Activated CD4-positive, alpha-beta T cell treated with anti-CD3 and anti-CD28 coated beads, Interleukin-2, amount 10 ng/mL, durations not matched to agents 24 days and 14 days (primary cell): Measurements from ENCODE around the gene MICOS13. TPM values are rescaled to one million over a fixed set of nuclear protein-coding genes. Genes with fewer than 3 reads are reported as not detected.

Experiments used
- DNase-seq: peaks from one replicate; pipeline ENCODE4 v3.0.0; 2022
- H3K27ac Mint-ChIP-seq: one replicate; pipeline ENCODE4 v1.8.0; 2022; ENCODE audit warnings: mild to moderate bottlenecking, mixed read lengths
- H3K27me3 Mint-ChIP-seq: one replicate; pipeline ENCODE4 v1.8.0; 2022; ENCODE audit warnings: mixed read lengths
- H3K36me3 Mint-ChIP-seq: one replicate; pipeline ENCODE4 v1.8.0; 2022; ENCODE audit warnings: low read depth, mild to moderate bottlenecking, mixed read lengths
- H3K4me1 Mint-ChIP-seq: one replicate; pipeline ENCODE4 v1.8.0; 2021; ENCODE audit warnings: mixed read lengths
- H3K4me3 Mint-ChIP-seq: one replicate; pipeline ENCODE4 v1.8.0; 2022; ENCODE audit warnings: mild to moderate bottlenecking, moderate library complexity, mixed read lengths
- H3K9me3 Mint-ChIP-seq: one replicate; pipeline ENCODE4 v1.8.0; 2021; ENCODE audit warnings: mixed read lengths
- intact Hi-C: fragments of 100-400 bp; cut with micrococcal nuclease; formaldehyde crosslinking; loops from one replicate; pipeline ENCODE4 v1.15.1; 2023
- total RNA-seq: library from RNA; stranded (reverse); gene quantifications from 2 replicates; pipeline ENCODE4 v1.2.3, GENCODE V29; 2022

Gene MICOS13
- total RNA-seq, 1 donor from 2014 or later, result 56.2 TPM

DNA sequence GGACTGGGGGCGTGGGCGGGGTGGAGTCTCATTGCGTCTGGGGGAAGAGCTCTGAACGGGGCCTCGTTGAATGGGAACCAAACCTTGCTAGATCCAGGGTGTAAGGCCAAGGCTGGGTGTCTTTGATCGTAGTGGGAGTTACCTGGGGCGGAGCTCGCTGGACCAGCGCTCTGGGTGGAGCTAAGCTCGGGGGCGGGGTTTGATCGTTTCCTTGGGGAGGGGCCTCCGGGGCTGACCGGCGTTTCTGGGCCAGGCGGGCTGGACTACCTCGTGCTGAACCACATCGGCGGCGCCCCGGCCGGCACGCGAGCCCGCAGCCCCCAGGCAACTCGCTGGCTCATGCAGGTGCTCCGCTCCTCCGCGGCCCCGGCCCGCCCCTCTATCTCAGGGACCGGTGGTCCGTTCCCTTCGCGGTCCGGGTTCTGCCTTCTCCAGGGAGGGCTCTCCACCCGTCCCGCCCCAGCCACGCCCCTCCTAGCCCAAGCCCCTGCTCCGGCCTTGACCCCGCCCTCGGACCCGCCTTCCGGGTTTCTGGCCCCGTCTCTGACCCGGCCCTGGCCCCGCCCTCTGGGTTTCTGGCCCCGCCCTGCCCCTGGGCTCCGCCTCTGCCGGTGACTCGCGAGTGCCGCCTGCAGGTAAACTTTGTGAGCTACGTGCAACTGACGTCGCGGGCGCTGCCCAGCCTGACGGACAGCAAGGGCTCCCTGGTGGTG is 6.5 kb upstream of the MICOS13 start:
- peaks cover 14% of the 10 kb centered on the region for H3K36me3 Mint-ChIP-seq
- H3K4me3 Mint-ChIP-seq, result peak overlapping the region; percentile 85
- DNase-seq, result peak; percentile 100
- peaks cover 18% of the 10 kb centered on the region for H3K4me1 Mint-ChIP-seq
- intact Hi-C loops, result loop anchor here (5.0 to 10.0 kb wide), 2 partner anchors 685 to 962 kb away; partner anchors contain the start of genes ALKBH7 and DPP9
- H3K27me3 Mint-ChIP-seq, result peaks cover 6% of the 10 kb centered on the region
- H3K9me3 Mint-ChIP-seq, result no peaks in the 10 kb centered on the region
- H3K27ac Mint-ChIP-seq, result peak overlapping the region; percentile 87

DNA sequence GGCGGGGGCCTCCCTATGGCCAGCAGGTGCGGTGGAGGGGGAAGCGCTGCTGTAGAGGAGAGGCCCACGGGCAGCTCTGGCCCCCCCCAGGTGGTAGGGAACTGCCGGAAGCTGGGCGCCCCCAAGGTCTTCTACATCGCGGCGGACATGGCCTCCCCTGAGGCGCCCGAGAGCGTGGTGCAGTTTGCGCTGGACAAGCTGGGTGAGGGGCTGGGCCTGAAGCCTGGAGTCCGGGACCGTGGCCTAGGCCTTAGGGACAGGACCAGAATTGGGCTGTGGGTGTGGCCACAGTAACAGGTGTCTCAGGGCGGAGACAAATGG is 6.0 kb upstream of the MICOS13 start:
- Mint-ChIP-seq H3K4me1 (peaks cover 23% of the 10 kb centered on the region), H3K4me3 (peak overlapping the region; percentile 85), H3K27ac (peak overlapping the region; percentile 87), H3K9me3 (no peaks in the 10 kb centered on the region), H3K36me3 (peaks cover 12% of the 10 kb centered on the region), H3K27me3 (peaks cover 7% of the 10 kb centered on the region)
- intact Hi-C loops, result loop anchor here (5.0 to 10.0 kb wide), 2 partner anchors 686 to 961 kb away; partner anchors contain the start of genes ALKBH7 and DPP9
- no peak for DNase-seq

DNA sequence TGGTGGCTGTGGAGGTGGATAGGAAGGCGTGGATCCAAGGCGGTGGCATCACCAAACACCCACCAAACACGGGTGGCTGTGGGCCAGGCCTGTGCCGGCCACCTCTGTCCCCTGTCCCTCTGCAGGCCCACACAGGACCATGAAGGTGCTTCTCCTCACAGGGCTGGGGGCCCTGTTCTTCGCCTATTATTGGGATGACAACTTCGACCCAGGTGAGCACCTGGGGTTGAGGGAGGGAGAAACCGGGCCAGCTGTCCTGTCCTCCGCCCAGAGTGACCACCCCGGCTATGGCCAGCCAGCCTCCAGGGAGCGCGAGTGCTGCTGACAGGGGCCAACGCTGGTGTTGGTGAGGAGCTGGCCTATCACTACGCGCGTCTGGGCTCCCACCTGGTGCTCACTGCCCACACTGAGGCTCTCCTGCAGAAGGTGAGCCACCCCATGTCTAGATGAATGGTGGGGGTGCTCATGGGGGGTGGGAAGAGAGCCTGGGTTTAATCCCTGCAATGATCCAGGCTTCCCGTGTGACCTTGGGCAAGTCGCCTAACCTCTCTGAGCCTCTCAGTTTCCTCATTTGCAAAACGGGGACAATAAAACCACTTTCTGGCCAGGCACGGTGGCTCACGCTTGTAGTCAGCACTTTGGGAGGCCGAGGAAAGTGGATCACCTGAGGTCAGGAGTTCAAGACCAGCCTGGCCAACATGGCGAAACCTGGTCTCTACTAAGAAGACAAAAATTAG is 4.5 kb upstream of the MICOS13 start:
- no peaks in the 10 kb centered on the region for H3K9me3 Mint-ChIP-seq
- H3K36me3 Mint-ChIP-seq, result peaks cover 2% of the 10 kb centered on the region
- H3K4me1 Mint-ChIP-seq, result peaks cover 25% of the 10 kb centered on the region
- peaks cover 7% of the 10 kb centered on the region for H3K27me3 Mint-ChIP-seq
- no peak overlapping the region for H3K27ac Mint-ChIP-seq
- intact Hi-C loops, result loop anchor here (5.0 to 10.0 kb wide), 2 partner anchors 687 to 960 kb away; partner anchors contain the start of genes ALKBH7 and DPP9
- no peak overlapping the region for H3K4me3 Mint-ChIP-seq
- DNase-seq, result no peak

DNA sequence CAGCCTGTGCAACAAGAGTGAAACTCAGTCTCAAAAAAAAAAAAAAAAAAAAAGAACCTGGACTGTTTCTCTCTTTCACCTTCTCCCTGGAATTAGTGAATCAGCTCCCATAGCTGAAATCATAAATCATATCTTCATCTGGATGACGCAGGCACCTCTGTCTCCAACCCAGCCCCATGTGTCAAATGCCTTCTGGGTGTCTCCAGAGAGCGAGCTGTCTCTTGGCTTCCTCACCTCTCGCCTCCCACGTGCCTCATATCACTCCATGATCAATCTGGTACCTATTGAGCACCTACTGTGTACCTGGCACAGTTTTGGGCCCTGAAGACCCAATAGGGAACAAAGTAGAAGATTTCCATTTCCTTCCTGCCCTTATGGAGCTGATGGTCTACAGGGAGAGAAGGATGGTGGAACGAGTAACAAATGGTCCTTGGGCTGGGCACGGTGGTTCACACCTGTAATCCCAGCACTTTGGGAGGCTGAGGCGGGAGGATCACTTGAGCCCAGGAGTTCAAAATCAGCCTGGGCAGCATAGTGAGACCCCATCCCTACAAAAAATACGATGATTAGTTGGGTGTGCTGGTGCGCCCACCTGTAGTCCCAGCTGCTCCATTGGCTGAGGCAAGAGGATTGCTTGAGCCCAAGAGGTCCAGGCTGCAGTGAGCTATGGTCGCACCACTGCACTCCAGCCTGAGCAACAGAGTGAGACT is 3.0 kb upstream of the MICOS13 start:
- Mint-ChIP-seq H3K9me3 (no peaks in the 10 kb centered on the region), H3K36me3 (peaks cover 4% of the 10 kb centered on the region), H3K4me1 (peaks cover 27% of the 10 kb centered on the region), H3K4me3 (no peak overlapping the region), H3K27me3 (peaks cover 7% of the 10 kb centered on the region), H3K27ac (no peak overlapping the region)
- intact Hi-C loops, result loop anchor here (10.0 kb wide), 1 partner anchor 959 kb away; the partner anchor contains the start of gene DPP9
- no peak for DNase-seq

DNA sequence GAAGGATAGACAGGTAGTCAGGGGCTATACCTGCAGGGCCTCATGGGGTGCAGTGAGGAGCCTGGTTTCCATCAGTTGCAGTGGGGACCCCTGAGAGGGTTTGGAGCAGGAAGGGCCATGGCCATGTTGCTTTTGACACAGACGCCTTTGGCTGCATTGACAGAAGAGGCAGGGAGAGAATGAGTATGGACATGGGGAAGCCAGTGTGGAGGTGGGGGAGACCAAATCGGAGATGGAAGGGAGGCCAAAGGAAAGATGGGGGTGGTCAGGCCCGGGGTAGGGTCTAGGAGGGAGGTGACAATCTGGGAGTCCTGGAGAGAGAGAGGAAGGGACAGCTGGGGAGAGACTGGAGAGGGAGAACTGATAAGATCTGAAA is 1.8 kb upstream of the MICOS13 start:
- no peaks in the 10 kb centered on the region for H3K9me3 Mint-ChIP-seq
- H3K27me3 Mint-ChIP-seq, result peaks cover 7% of the 10 kb centered on the region
- H3K27ac Mint-ChIP-seq, result peak overlapping the region; percentile 64
- no peak for DNase-seq
- H3K4me1 Mint-ChIP-seq, result peaks cover 25% of the 10 kb centered on the region
- intact Hi-C loops, result loop anchor here (10.0 kb wide), 1 partner anchor 957 kb away; the partner anchor contains the start of gene DPP9
- peaks cover 4% of the 10 kb centered on the region for H3K36me3 Mint-ChIP-seq
- peak overlapping the region; percentile 99 for H3K4me3 Mint-ChIP-seq

DNA sequence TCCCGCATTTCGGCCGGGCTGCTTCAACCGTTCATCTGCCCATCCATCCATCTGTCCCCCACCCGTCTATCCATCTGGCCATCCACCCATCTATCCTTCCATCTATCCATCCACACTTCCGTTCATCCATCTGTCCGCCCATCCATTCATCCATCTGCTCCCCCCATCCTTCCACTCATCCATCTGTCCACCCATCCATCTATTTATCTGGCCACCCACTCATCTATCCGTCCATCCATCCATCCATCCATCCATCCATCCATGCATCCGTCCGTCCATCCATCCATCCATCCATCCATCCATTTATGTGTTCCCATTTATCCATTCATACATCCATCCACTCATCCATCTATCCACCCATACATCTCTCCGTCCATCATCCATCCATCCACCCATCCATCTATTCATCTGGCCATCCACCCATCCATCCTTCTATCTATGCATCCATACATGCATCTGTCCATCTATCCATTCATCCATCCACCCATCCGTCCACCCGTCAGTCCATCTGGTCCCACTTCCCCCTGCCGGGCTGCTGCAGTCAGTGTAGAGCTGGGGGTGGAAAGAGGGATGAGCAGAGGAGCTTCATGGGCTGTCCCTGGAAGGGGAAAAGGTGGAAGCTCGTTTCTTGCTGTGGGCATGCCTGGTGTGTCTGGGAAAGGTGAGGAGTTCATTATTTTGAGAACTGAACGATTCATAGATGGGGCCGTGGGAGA is 1.2 kb upstream of the MICOS13 start:
- Mint-ChIP-seq H3K4me3 (peak overlapping the region; percentile 99), H3K4me1 (peaks cover 24% of the 10 kb centered on the region), H3K27me3 (peaks cover 7% of the 10 kb centered on the region), H3K9me3 (no peaks in the 10 kb centered on the region), H3K27ac (peak overlapping the region; percentile 64), H3K36me3 (peaks cover 4% of the 10 kb centered on the region)
- DNase-seq, result peak; percentile 62
- intact Hi-C loops, result loop anchor here (10.0 kb wide), 1 partner anchor 957 kb away; the partner anchor contains the start of gene DPP9

DNA sequence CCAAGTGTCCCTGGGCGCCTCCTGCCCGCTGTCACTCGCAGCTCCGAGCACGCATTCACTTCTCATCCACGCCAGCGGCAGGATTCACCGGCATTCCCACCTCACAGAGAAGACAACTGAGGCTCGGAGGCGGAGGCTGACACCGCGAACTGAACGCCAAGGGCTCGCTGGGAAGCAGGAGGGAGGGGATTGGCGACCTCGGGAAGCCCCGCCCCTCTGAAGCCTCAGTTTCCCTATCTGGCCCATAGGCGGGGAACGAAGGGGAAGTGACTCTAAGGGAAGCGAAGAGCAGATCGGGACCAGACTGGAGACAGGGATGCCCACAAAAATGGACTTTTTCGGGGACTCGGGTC is 256 bp downstream of the MICOS13 start:
- Mint-ChIP-seq H3K4me1 (peaks cover 22% of the 10 kb centered on the region), H3K9me3 (no peaks in the 10 kb centered on the region), H3K27me3 (peaks cover 7% of the 10 kb centered on the region), H3K4me3 (peak overlapping the region; percentile 99), H3K36me3 (peaks cover 6% of the 10 kb centered on the region), H3K27ac (peak overlapping the region; percentile 97)
- intact Hi-C loops, result loop anchor here (1.0 to 10.0 kb wide), 5 partner anchors 10 to 955 kb away; partner anchors contain the start of genes CATSPERD, DPP9, LONP1 and RPL36
- no peak for DNase-seq

DNA sequence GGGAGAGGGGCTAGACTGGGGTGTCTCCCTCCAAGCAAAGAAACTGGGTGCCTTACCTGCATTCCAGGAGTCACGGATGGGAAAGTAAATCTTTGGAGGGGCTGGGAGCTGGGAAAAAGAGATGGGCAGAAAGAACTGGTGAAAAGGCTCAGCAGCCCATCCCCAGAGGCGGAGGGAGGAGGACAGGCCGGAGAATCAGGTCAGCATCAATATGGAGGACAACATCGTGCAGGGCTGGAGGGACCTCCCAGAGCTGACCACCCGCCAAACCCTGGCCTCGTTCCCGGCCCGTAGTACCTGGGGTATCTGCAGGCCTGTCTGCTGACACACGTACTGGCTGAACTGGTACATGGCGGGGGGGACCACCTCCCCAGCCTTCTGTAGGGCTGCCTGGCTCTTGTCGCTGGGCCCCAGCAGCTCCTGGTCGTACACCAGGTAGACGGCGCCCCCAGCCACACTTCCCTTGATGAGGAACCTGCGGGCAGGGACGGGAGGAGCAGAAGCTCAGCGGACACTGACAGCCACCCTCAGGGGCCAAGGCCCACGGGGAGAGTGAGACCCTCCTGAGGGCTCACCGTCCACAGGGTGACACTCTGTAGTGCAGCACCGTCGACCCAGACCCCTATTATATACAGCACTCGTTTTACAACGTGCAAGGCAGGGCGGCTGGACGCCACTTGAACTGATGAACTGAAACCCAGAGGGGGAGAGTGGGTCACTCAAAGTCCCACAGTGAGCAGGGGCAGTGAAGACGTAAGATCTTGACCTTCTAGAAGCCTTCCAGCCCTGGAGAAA is 830 bp downstream of the MICOS13 start:
- H3K9me3 Mint-ChIP-seq, result no peaks in the 10 kb centered on the region
- H3K4me3 Mint-ChIP-seq, result peak overlapping the region; percentile 99
- peaks cover 22% of the 10 kb centered on the region for H3K4me1 Mint-ChIP-seq
- intact Hi-C loops, result loop anchor here (1.0 to 10.0 kb wide), 5 partner anchors 11 to 955 kb away; partner anchors contain the start of genes CATSPERD, DPP9, LONP1 and RPL36
- no peak for DNase-seq
- H3K36me3 Mint-ChIP-seq, result peaks cover 9% of the 10 kb centered on the region
- H3K27ac Mint-ChIP-seq, result peak overlapping the region; percentile 97
- peaks cover 7% of the 10 kb centered on the region for H3K27me3 Mint-ChIP-seq

DNA sequence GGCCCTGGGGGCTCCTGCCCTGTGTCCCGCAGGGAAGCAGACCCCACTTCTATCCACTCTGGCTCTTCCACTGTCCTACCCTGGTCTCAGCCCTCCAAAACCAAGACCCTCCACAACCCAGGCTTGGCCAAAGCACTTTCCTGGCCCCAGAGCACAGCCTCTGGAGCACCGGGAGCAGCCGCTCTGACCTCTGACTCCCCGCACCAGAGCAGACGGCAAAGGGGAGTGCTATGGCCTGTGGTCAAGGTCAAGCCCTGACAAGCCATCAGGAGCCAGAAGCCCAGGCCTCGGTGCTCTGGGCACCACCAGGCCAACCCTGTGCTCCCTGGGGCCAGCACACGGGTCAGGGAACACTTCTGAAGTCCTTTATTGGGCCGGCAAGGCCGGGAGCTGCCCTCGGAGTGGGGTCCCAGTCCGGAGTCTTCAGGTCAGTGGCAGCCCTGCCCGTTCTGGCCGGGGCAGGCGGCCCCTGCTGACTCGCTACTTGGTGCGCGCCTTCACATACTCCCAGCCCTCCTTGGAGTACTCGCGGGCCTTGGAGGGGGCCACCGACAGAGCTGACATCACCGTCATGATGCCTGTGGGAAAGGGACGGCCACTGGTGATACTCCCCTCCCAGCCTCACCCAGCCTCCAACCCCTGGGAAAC is 2.1 kb downstream of the MICOS13 start:
- DNase-seq, result no peak
- H3K27me3 Mint-ChIP-seq, result peaks cover 7% of the 10 kb centered on the region
- intact Hi-C loops, result no loop called here
- H3K4me1 Mint-ChIP-seq, result peaks cover 22% of the 10 kb centered on the region
- H3K27ac Mint-ChIP-seq, result no peak overlapping the region
- no peak overlapping the region for H3K4me3 Mint-ChIP-seq
- no peaks in the 10 kb centered on the region for H3K9me3 Mint-ChIP-seq
- H3K36me3 Mint-ChIP-seq, result peaks cover 15% of the 10 kb centered on the region

DNA sequence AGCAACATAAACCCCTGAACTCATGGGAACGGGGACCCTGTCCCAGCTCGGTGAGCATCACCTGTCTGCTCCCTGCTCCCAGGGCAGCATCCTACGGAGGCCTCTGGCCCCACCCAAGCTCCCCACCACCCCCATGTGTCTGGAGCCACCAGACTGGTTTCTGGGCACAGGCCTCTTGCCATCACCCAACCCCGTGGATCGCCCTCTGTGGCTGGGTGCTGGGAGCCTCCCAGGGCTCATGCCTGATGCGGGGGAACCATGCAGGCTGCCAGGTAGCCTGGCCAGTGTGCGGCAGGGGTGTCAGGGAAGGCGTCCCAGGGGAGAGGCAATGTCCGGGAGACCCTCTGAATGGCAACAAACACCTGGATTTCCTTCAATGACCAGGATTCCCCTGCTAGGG is 2.7 kb downstream of the MICOS13 start:
- intact Hi-C loops, result no loop called here
- Mint-ChIP-seq H3K27ac (no peak overlapping the region), H3K9me3 (no peaks in the 10 kb centered on the region), H3K27me3 (peaks cover 7% of the 10 kb centered on the region), H3K4me1 (peaks cover 22% of the 10 kb centered on the region), H3K36me3 (peaks cover 21% of the 10 kb centered on the region), H3K4me3 (no peak overlapping the region)
- no peak for DNase-seq

DNA sequence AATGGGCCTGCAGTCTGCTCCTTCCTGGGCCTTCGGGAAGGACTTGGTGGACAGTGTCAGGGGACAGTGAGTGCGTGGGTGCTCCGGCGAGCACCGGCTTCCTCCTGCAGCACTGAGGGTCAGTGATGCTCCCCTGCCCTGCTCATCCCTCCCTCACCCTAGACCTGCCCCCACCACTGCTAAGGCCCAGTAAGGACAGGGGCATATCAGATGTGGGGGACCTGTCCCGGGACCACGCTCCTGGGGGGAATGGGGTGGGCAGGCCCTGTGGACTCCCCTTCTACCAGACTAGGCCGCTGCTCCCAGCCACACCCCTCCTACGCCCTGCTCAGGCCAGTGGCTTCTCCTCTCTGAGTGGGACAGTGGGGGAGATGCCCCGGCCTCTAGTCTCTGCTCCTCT is 3.2 kb downstream of the MICOS13 start:
- intact Hi-C loops, result no loop called here
- Mint-ChIP-seq H3K4me3 (no peak overlapping the region), H3K4me1 (peaks cover 18% of the 10 kb centered on the region), H3K27me3 (peaks cover 4% of the 10 kb centered on the region), H3K9me3 (no peaks in the 10 kb centered on the region), H3K36me3 (peaks cover 22% of the 10 kb centered on the region), H3K27ac (peak overlapping the region; percentile 51)
- no peak for DNase-seq

DNA sequence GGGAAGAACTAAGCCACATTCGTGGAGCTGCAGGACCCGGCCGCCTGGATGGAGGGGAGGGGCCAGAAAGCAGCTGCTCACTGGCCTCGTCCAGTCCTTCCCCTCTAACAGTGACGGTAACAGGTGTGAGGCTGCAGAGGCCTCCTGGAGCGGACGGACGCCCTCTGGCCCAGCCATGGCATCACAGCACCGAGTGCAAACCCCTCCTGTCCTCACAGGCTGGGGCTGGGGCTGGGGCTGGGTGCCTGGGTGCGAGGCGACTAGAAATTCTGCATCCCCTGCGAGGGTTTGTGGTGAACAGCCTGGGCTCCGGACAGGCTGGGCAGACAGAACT is 3.6 kb downstream of the MICOS13 start:
- H3K9me3 Mint-ChIP-seq, result no peaks in the 10 kb centered on the region
- no peak overlapping the region for H3K27ac Mint-ChIP-seq
- H3K4me1 Mint-ChIP-seq, result peaks cover 14% of the 10 kb centered on the region
- peaks cover 26% of the 10 kb centered on the region for H3K36me3 Mint-ChIP-seq
- DNase-seq, result no peak
- no peak overlapping the region for H3K4me3 Mint-ChIP-seq
- H3K27me3 Mint-ChIP-seq, result no peaks in the 10 kb centered on the region
- intact Hi-C loops, result no loop called here
